Pancreas (tissue), 10 donors: ENCODE results near the gene IFT22. TPM values are rescaled to one million over a fixed set of nuclear protein-coding genes. Genes with fewer than 3 reads are reported as not detected.

Source experiments
- ATAC-seq, 4 donors: fragments of 200-7000 bp; cut with Tn5 transposase; one replicate each; pipeline versions ENCODE4 v1.8.0 to v1.9.1; 2020; ENCODE audit warnings: mild to moderate bottlenecking in 4 of 4, moderate library complexity in 4 of 4
- DNase-seq, 6 donors: peaks; one replicate each; pipeline ENCODE4 v3.0.0-alpha.2; 2020
- FAIRE-seq: peaks from 2 replicates; lab custom pipeline; 2012; peaks lifted over from hg19 to GRCh38; lab: Jason Lieb, UNC
- H3K27ac ChIP-seq, 4 donors: fragments of 200-600 bp; sonication (generic); 1 replicate in 3 of 4; 2 replicates in 1 of 4; pipeline versions ENCODE4 v1.5.0 to v1.8.0; 2020
- H3K27me3 ChIP-seq, 4 donors: fragments of 200-600 bp; one replicate each; pipeline ENCODE4 v1.8.0; 2021
- H3K36me3 ChIP-seq, 3 donors: fragments of 200-600 bp; sonication (generic) in 1 of 3; one replicate each; pipeline versions ENCODE4 v1.5.0 to v1.8.0; 2020 to 2021
- H3K4me1 ChIP-seq, 3 donors: fragments of 200-600 bp; one replicate each; pipeline ENCODE4 v1.8.0; 2021
- H3K4me3 ChIP-seq, 4 donors: fragments of 200-600 bp; sonication (generic) in 2 of 4; one replicate each; pipeline versions ENCODE4 v1.5.0 to v1.8.0; 2020 to 2021
- H3K9me3 ChIP-seq, 4 donors: fragments of 200-600 bp; one replicate each; pipeline ENCODE4 v1.8.0; 2021
- CTCF ChIP-seq, 4 donors: fragments of 200-600 bp; sonication (generic) in 3 of 4; IDR thresholded peaks; one replicate each; pipeline versions ENCODE4 v1.5.0 to v1.8.0; 2021; ENCODE audit warnings: antibody characterized with exemption in 4 of 4
- WGBS, 2 donors: extraction: QIAGEN DNeasy Blood & Tissue Kit; methylation state at CpG; one replicate each; pipeline ENCODE4 v1.1.7; 2013; 5-methylcytosine and 5-hydroxymethylcytosine counted together
- intact Hi-C, 3 donors: fragments of 100-400 bp; cut with DNase I; formaldehyde crosslinking; loops; one replicate each; pipeline versions ENCODE4 v1.11.1 to v1.14.2; 2022
- polyA plus RNA-seq, 2 donors: library from polyadenylated mRNA; stranded (reverse); fragments of 200-250 nt; gene quantifications; one replicate each; pipeline ENCODE4 v1.2.3, GENCODE V29; 2013
- total RNA-seq, 6 donors: library from RNA; stranded (reverse); fragmentation: NEBNext Ultra II Directional in 4 of 6; extraction: Animal tissue kit (Norgen Biotek cat#: 25700) in 4 of 6; gene quantifications; one replicate each; pipeline versions ENCODE4 v1.2.1 to v1.2.4, GENCODE V29; 2021 to 2023
- donor health status: healthy with polysubstance abuse.
- donor health status: DM: no; HTN: no; CAD: no; lungs with moderate emphysema.
- donor health status: DM: no; HTN: no; CAD: no.
- donor health status: control.
- donor health status: control.
- donor health status: Bipolar disorder and iron deficiency.
- donor health status: DM: yes; HTN: yes; CAD: no.
- donor health status: DM: no; HTN: no; CAD: no.
- donor health status: DM: no; HTN: no; CAD: no.
- donor health status: DM: yes; HTN: yes; CAD: no.

IFT22 gene
- total and polyA plus RNA-seq, 8 donors = 10.4 to 22.9 (median 13.3) TPM

- Histone ChIP-seq H3K27ac (no peak overlapping the region), H3K36me3 (no peaks in the 10 kb centered on the region), H3K9me3 (no peaks in the 10 kb centered on the region), H3K4me3 (no peak overlapping the region), H3K27me3 (no peaks in the 10 kb centered on the region), H3K4me1 (no peaks in the 10 kb centered on the region)
- no peak for DNase-seq
- FAIRE-seq = no peak
- no peak for ATAC-seq
- WGBS, 2 donors = 84 to 89% methylated on average over 14 of the region's 14 CpGs
- intact Hi-C loops = no loop called here
- TF ChIP-seq CTCF (IDR thresholded peaks at IDR 0.05) = no peak
Observed at GRCh38 chr7:101340379-101340778, 18.8 kb upstream of the IFT22 start.

GRCh38 chr7:101333912-101334311, 12.3 kb upstream of the IFT22 start:
- no peaks in the 10 kb centered on the region for H3K9me3 ChIP-seq
- DNase-seq (no peak), ATAC-seq (no peak), FAIRE-seq (no peak)
- intact Hi-C loops = no loop called here
- H3K27ac ChIP-seq = no peak overlapping the region
- H3K27me3 ChIP-seq = no peaks in the 10 kb centered on the region
- 72 to 80% methylated on average over 5 of the region's 5 CpGs for WGBS, 2 donors
- H3K4me1 ChIP-seq = no peaks in the 10 kb centered on the region
- H3K36me3 ChIP-seq = no peaks in the 10 kb centered on the region
- TF ChIP-seq CTCF (IDR thresholded peaks at IDR 0.05) = no peak
- no peak overlapping the region for H3K4me3 ChIP-seq

GRCh38 chr7:101332026-101332425, 10.4 kb upstream of the IFT22 start:
- no peak for ATAC-seq
- no peak for DNase-seq
- Histone ChIP-seq H3K4me1 (no peaks in the 10 kb centered on the region), H3K36me3 (no peaks in the 10 kb centered on the region), H3K9me3 (no peaks in the 10 kb centered on the region), H3K27me3 (no peaks in the 10 kb centered on the region), H3K4me3 (no peak overlapping the region), H3K27ac (no peak overlapping the region)
- TF ChIP-seq CTCF (IDR thresholded peaks at IDR 0.05) = no peak
- no peak for FAIRE-seq
- 85 to 88% methylated on average over 8 of the region's 8 CpGs for WGBS, 2 donors
- intact Hi-C loops = no loop called here

- Histone ChIP-seq H3K4me3 (no peak overlapping the region), H3K4me1 (no peaks in the 10 kb centered on the region), H3K27me3 (no peaks in the 10 kb centered on the region), H3K27ac (no peak overlapping the region), H3K9me3 (no peaks in the 10 kb centered on the region), H3K36me3 (no peaks in the 10 kb centered on the region)
- intact Hi-C loops = no loop called here
- no peak for ATAC-seq
- no peak for TF ChIP-seq CTCF (IDR thresholded peaks at IDR 0.05)
- DNase-seq = no peak
- WGBS, 2 donors = 62% methylated on average over 15 of the region's 15 CpGs
- FAIRE-seq = no peak
Observed at GRCh38 chr7:101330011-101330484, 8.4 kb upstream of the IFT22 start.

- FAIRE-seq (no peak), DNase-seq (no peak), ATAC-seq (no peak)
- no peak overlapping the region for H3K27ac ChIP-seq
- TF ChIP-seq CTCF (IDR thresholded peaks at IDR 0.05) = no peak
- H3K4me3 ChIP-seq = no peak overlapping the region
- 76 to 88% methylated on average over 5 of the region's 5 CpGs for WGBS, 2 donors
- H3K36me3 ChIP-seq = no peaks in the 10 kb centered on the region
- no peaks in the 10 kb centered on the region for H3K9me3 ChIP-seq
- H3K27me3 ChIP-seq = no peaks in the 10 kb centered on the region
- intact Hi-C loops = no loop called here
- H3K4me1 ChIP-seq = no peaks in the 10 kb centered on the region
Observed at GRCh38 chr7:101328159-101328558, 6.5 kb upstream of the IFT22 start.
